GM13976 (cell line): ENCODE results near the gene SAMD4A.

ENCODE experiments used
- DNase-seq: peaks from one replicate; pipeline ENCODE4 v3.0.0; 2012; ENCODE audit warnings: low spot score
- CTCF ChIP-seq: IDR thresholded peaks from 2 replicates; pipeline ENCODE4 v1.5.1; 2012; ENCODE audit warnings: borderline replicate concordance, mild to moderate bottlenecking; ENCODE audit not compliant: insufficient read depth; ENCODE audit errors: extremely low read depth, missing control alignments, control extremely low read depth
- in situ Hi-C: fragments of 300-500 bp; cut with MboI; formaldehyde crosslinking; loops from one replicate; pipeline ENCODE4 v1.12.0; 2022; ENCODE audit warnings: low sequenced_read_pairs, mixed read lengths, inconsistent platforms; ENCODE audit not compliant: unreplicated experiment

SAMD4A gene

GRCh38 chr14:54837508-54838149 lies 270.7 kb downstream of the SAMD4A start:
- no peak for TF ChIP-seq CTCF
- in situ Hi-C loops, result no loop called here
- no peak for DNase-seq

DNA sequence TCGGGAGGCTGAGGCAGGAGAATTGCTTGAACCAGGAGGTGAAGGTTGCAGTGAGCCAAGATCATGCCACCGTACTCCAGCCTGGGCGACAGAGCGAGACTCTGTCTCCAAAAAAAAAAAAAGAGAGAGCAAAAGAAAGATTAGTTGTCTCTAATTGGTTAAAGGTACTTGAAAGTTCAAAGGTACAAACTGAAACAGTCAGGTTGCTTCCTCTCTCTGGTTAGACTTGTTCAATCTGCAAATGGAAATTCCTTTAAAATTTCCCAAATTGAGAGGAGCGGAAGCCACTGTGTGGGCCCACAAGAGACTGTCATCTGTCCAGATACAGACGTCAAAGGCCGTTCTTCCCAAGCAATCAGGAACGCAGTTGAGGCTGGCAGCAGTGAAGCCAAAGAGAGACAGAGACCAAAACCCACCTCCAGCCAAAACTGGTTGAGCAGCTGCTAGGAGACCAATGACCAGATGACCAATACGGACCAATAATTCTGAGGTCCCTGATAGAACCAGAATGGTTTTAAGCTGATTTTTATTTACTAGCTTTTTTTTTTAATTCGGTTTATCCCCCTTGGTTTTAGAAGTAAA lies 272.1 kb downstream of the SAMD4A start:
- DNase-seq, result no peak
- in situ Hi-C loops, result no loop called here
- no peak for TF ChIP-seq CTCF

- in situ Hi-C loops, result no loop called here
- DNase-seq, result no peak
- no peak for TF ChIP-seq CTCF
Observed at GRCh38 chr14:54839701-54840119, 272.8 kb downstream of the SAMD4A start.

DNA sequence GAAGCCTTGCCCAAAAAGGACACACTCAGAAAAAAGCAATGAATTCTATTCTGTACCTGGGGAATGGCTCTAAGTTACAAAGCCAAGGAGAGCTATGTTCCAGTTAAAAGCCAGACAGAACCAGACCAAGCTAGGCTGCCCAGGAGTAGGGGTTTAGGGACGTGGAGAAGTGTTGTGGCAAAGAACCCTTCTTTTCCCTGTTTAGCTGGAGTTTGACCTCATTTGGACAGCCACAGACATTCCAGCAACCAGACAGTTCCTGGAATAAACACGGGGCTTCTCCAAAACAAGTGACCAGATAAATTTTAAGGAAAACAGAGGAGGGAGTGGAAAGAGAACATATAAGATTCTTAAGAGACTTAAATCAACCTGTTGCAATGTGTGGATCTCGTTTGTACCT lies 273.4 kb downstream of the SAMD4A start:
- in situ Hi-C loops, result no loop called here
- no peak for TF ChIP-seq CTCF
- no peak for DNase-seq

GRCh38 chr14:54840798-54841197 lies 273.9 kb downstream of the SAMD4A start:
- no peak for TF ChIP-seq CTCF
- in situ Hi-C loops, result no loop called here
- DNase-seq, result no peak
